RKO (cell line): ENCODE results near the gene LDLRAP1.

ENCODE experiments used
- DNase-seq: peaks from one replicate; pipeline ENCODE4 v3.0.0-alpha.2; 2016; ENCODE audit warnings: low spot score

The LDLRAP1 gene

GRCh38 chr1:25562928-25563283 is 19.5 kb downstream of the LDLRAP1 start:
- no peak for DNase-seq

DNA sequence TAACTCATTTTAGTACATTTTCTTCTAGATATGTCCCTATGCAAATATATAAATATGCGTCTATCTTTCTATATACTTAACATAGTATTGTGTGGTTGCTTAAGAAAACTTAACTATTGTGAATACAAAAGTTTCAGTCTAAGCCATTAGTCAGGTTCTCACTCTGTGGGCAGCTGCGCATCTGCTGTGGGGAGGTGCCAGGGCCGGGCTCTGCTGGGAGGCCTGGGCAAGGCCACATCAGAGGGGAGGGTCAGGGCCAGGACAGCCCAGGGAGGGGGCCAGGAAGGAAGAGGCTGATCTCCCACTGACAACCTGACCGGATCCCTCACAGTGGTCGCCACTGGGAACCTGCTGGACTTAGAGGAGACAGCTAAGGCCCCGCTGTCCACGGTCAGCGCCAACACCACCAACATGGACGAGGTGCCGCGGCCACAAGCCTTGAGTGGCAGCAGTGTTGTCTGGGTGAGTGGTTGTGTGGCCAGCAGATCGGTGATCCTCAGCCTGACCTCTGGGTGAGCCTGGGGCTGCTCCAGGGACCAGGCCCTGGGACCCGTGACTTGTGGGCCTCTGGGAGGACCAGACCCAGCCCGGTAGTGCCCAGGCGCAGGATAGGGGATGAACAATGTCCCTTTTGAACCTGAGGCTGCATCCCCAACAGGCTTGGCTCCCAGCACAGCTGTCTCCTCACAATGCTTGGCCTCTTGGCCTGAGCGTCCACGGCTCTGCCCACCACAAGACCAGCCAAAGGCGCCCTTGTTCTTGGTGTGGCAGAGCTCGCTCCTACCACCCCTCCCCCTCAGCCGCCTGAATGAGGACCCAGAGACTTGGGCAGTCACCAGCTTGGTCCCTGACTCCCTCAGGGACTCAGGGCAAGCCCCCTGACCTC is 20.2 kb downstream of the LDLRAP1 start:
- no peak for DNase-seq

- DNase-seq = no peak
Observed at GRCh38 chr1:25564777-25565574, 21.6 kb downstream of the LDLRAP1 start.

- DNase-seq = no peak
Observed at GRCh38 chr1:25565626-25566025, 22.2 kb downstream of the LDLRAP1 start.

- DNase-seq = no peak
Observed at GRCh38 chr1:25566176-25566729, 22.8 kb downstream of the LDLRAP1 start.

GRCh38 chr1:25566730-25567341 is 23.4 kb downstream of the LDLRAP1 start:
- DNase-seq = no peak

- DNase-seq = no peak
Observed at GRCh38 chr1:25567710-25568089, 24.3 kb downstream of the LDLRAP1 start.

DNA sequence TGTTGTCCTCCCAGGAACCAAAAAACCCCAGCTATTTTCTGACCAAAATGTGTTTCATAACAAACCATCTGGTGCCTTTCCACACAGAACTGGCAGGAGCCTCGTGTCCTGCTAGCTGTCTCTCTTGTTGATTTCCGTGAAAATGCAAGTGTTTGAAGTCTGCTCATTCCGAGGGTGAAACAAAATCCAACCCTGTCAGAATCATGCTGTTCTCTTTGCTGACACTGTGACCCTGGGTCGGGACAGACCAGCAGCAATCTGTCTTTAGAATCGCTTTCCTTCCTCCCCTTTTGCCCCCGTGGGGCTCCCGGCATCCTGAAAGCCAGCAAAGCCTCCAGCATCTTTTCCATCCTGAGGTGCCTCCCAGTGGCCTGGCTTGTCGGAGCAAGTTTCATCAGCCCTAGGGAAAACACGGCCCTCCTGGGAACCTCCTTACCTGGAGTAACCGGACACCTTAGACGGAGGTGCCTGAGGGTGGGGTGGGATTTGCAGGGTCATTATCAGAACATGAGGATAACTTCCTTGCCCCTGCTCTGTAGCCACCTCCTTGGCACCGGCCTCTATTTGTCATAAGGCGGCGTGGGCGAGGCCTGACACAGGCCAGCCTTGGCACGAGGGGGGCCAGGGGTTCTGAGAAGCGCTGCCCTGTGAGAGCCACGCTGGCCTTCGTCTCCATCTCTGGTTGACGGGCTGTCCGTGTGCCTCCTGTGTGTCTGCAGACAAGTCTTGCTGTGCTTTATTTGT is 24.9 kb downstream of the LDLRAP1 start:
- peak; percentile 27 for DNase-seq

DNA sequence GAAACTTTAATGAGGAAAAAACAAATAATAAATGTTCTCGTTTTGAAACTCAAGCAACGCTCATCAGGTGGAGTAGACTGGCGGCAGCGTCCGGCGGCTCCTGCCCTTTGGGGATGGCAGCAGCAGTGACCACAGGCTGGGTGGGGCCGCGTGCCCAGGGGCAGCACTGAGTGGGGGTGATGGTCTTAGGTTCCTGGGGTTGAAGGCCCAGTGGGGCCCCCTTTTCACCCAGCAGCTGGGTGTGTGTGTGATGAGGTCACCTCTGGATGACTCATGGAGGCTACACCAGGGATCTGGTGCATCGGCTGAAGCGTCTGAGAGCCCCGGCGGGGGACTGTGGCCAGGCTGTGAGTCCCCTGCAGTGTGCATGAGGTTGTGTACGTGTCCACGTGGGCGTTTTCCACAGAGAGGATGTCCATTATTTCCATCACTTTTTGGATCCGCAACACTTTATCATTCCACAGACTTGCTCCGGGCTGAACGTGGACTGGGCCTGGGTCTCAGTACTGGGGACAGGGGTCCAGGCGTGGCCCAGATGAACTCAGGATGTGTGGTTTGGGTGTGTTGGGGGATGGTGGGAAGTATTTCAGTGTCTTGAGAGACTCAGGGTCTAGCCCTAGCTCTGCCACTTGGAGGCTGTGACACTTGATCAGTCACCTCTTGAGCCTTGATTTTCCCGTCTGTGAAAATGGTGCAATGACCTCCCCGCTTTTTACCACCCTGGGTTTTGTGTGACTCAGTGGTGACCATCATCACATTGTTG is 25.6 kb downstream of the LDLRAP1 start:
- peak; percentile 76 for DNase-seq

GRCh38 chr1:25569597-25570396 is 26.4 kb downstream of the LDLRAP1 start:
- DNase-seq = no peak

DNA sequence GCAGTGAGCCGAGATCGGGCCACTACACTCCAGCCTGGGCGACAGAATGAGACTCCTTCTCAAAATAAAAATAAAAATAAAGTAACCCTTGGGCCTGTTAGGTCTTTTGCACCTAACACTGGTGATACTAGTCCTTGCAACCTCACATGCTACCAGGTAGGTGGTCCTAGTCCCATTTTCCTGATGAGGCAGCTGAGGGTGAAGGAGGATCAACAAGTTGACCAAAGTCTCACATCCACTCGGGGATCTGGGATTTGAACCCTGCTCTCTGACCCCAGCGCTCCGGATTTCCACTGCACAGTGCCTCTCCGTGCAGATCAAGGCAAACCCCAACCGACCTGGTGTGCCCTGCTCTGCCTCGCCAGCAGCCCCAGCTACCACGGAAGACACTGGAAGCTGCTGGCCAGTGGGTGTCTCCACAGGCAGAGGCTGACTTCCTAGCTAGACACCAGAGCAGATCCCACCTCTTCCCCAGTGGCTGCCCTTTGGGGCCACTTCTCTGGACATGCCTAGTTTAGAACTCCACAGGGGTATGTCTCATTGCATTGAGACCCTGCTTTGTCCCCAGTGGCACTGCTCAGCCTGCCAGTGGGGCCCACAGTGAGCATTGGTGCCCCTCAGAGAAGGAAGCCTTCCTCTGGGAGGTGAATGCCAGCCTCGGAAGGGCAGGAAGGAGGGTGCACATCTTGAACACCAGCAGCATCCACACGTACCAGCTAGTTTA is 27.6 kb downstream of the LDLRAP1 start:
- no peak for DNase-seq

DNA sequence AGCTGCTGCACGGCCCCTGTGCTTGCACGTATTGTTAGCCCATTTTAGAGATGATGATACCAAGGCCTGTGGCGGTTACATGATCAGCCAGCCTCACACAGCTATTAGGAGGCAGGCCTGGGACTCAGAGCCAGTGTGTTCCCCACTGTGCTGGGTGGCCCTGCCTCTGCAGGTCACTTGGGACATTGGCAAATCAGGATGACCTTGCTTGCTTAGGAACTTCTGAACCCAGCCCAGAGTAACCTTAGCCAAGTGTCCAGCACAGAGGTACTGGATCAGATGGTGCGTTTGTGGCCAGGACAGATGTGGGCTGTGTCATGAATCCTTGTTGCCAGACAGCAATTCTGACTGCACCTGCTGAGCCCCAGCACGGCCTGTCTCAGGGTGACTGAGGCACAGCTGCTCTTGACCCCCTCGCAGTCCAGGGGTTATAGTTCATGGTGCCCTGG is 28.1 kb downstream of the LDLRAP1 start:
- DNase-seq = no peak

DNA sequence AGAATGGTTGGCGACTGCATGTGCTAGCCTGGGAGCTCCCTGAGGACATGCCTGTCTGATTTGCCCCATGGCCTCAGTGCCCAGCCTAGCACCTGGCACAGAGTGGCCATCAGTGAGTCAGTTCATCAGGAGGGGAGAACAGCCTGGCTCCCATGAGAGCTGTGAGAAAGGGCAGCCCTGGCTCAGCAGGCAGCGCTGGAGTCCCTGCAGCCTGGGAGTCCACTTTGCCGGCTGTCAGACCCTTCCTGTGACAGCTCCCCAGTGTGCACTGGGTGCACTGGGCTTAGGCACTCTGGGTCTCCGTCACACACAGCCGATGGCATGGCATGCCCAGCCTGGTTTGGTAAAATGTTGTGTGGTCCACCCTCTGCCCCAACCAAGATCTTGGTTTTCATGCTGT is 28.7 kb downstream of the LDLRAP1 start:
- no peak for DNase-seq

GRCh38 chr1:25572708-25573590 is 29.5 kb downstream of the LDLRAP1 start:
- DNase-seq = peak; percentile 53

DNA sequence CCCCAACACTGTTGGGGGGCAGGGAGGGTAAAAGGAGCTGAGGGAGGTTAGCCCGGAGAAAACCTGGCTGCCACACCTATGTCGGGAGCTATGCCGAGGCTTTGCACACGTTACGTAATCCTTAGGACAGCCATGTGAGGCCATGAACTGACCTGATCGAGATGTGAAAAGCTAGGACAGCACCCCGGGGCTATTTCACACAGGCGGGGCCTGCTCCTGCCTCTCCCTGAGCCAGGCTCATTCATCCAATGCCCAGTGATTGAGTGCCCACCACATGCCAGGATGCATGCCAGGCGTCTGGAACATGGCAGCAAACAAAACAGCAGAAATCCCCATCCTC is 30.2 kb downstream of the LDLRAP1 start:
- DNase-seq = no peak

GRCh38 chr1:25573961-25574360 is 30.6 kb downstream of the LDLRAP1 start:
- DNase-seq = no peak

GRCh38 chr1:25575191-25575590 is 31.8 kb downstream of the LDLRAP1 start:
- DNase-seq = no peak

GRCh38 chr1:25576459-25577133 is 33.2 kb downstream of the LDLRAP1 start:
- no peak for DNase-seq
